CD14-positive monocyte (primary cell): ENCODE data around the gene PRTFDC1. TPM values are rescaled to one million over a fixed set of nuclear protein-coding genes. Genes with fewer than 3 reads are reported as not detected.

ENCODE experiments used
- DNase-seq, 3 donors: peaks; one replicate each; pipeline ENCODE4 v3.0.0-alpha.2; 2011 to 2022
- H2AFZ ChIP-seq: 2 replicates; pipeline ENCODE4 v1.6.0; 2012; ENCODE audit warnings: mild to moderate bottlenecking, low read depth, low read length, inconsistent platforms; ENCODE audit not compliant: insufficient read depth, poor library complexity, severe bottlenecking
- H3K27ac ChIP-seq, 2 donors: 1 replicate in 1 of 2; 2 replicates in 1 of 2; pipeline ENCODE4 v1.5.1; 2012 to 2013; ENCODE audit warnings: low read length in 2 of 2, control low read depth in 1 of 2, inconsistent platforms in 1 of 2, low read depth in 1 of 2, mild to moderate bottlenecking in 1 of 2
- H3K27me3 ChIP-seq, 2 donors: one replicate each; pipeline versions ENCODE4 v1.6.0 to v1.6.1; 2011 to 2013; ENCODE audit warnings: low read length in 2 of 2; ENCODE audit not compliant: control insufficient read depth in 2 of 2, insufficient read depth in 2 of 2
- H3K36me3 ChIP-seq, 2 donors: replicated peaks in 1 of 2; 1 replicate in 1 of 2; 2 replicates in 1 of 2; pipeline versions ENCODE4 v1.5.1 to v1.6.1; 2012 to 2013; ENCODE audit warnings: low read length in 2 of 2, control low read depth in 1 of 2, inconsistent platforms in 1 of 2, mild to moderate bottlenecking in 1 of 2; ENCODE audit not compliant: insufficient read depth in 2 of 2, control insufficient read depth in 1 of 2
- H3K4me1 ChIP-seq, 2 donors: 1 replicate in 1 of 2; 2 replicates in 1 of 2; pipeline versions ENCODE4 v1.5.1 to v1.6.1; 2012 to 2013; ENCODE audit warnings: low read length in 2 of 2, control low read depth in 1 of 2, inconsistent platforms in 1 of 2, mild to moderate bottlenecking in 1 of 2, moderate library complexity in 1 of 2; ENCODE audit not compliant: insufficient read depth in 2 of 2, control insufficient read depth in 1 of 2
- H3K4me2 ChIP-seq: replicated peaks from 2 replicates; pipeline ENCODE3; 2012; ENCODE audit warnings: low read length, moderate library complexity, mild to moderate bottlenecking; ENCODE audit not compliant: poor library complexity, severe bottlenecking; ENCODE audit errors: extremely low read depth
- H3K4me3 ChIP-seq, 3 experiments: fragments of 200-600 bp in 1 of 3; sonication (generic) in 1 of 3; replicated peaks in 1 of 3; 1 replicate in 2 of 3; 2 replicates in 1 of 3; pipeline ENCODE4 v1.5.1; 2011 to 2013; ENCODE audit warnings: low read length in 3 of 3, mild to moderate bottlenecking in 3 of 3, control low read depth in 2 of 3, low read depth in 2 of 3, inconsistent platforms in 1 of 3, moderate library complexity in 1 of 3
- H3K79me2 ChIP-seq: 2 replicates; pipeline ENCODE4 v1.6.0; 2012; ENCODE audit warnings: mild to moderate bottlenecking, control low read depth, inconsistent platforms, low read length, moderate library complexity; ENCODE audit not compliant: insufficient read depth
- H3K9ac ChIP-seq: 2 replicates; pipeline ENCODE4 v1.6.0; 2017; ENCODE audit warnings: low read length, mild to moderate bottlenecking; ENCODE audit not compliant: insufficient read depth, poor library complexity, severe bottlenecking
- H3K9me3 ChIP-seq, 2 donors: replicated peaks in 1 of 2; 1 replicate in 1 of 2; 2 replicates in 1 of 2; pipeline versions ENCODE4 v1.5.1 to v1.6.1; 2012 to 2013; ENCODE audit warnings: low read length in 2 of 2, control low read depth in 1 of 2; ENCODE audit not compliant: control insufficient read depth in 1 of 2, insufficient read depth in 1 of 2
- H4K20me1 ChIP-seq: 2 replicates; pipeline ENCODE4 v1.6.0; 2012; ENCODE audit warnings: mild to moderate bottlenecking, low read length, control low read depth, moderate library complexity; ENCODE audit not compliant: insufficient read depth
- H3K27ac Mint-ChIP-seq, 7 donors: one replicate each; pipeline ENCODE4 v1.8.0; 2020; ENCODE audit warnings: mild to moderate bottlenecking in 7 of 7, mixed read lengths in 7 of 7, moderate library complexity in 6 of 7, inconsistent platforms in 2 of 7
- H3K27me3 Mint-ChIP-seq, 3 donors: one replicate each; pipeline ENCODE4 v1.8.0; 2021 to 2022; ENCODE audit warnings: low read depth in 3 of 3, mild to moderate bottlenecking in 3 of 3, mixed read lengths in 3 of 3, moderate library complexity in 3 of 3, inconsistent platforms in 1 of 3
- H3K36me3 Mint-ChIP-seq, 2 donors: one replicate each; pipeline ENCODE4 v1.8.0; 2020; ENCODE audit warnings: mixed read lengths in 2 of 2, inconsistent platforms in 1 of 2, mild to moderate bottlenecking in 1 of 2
- H3K4me1 Mint-ChIP-seq: one replicate; pipeline ENCODE4 v1.8.0; 2020; ENCODE audit warnings: mild to moderate bottlenecking, mixed read lengths
- H3K4me3 Mint-ChIP-seq, 2 donors: one replicate each; pipeline ENCODE4 v1.8.0; 2020; ENCODE audit warnings: mild to moderate bottlenecking in 2 of 2, mixed read lengths in 2 of 2, moderate library complexity in 1 of 2
- H3K9me3 Mint-ChIP-seq, 7 donors: one replicate each; pipeline ENCODE4 v1.8.0; 2020 to 2022; ENCODE audit warnings: mixed read lengths in 7 of 7, mild to moderate bottlenecking in 6 of 7, moderate library complexity in 6 of 7, inconsistent platforms in 2 of 7
- CTCF ChIP-seq: fragments of 200-600 bp; IDR thresholded peaks from one replicate; pipeline ENCODE4 v1.8.0; 2022; ENCODE audit warnings: antibody characterized with exemption, mild to moderate bottlenecking
- WGBS: methylation state at CpG from one replicate; pipeline ENCODE4 v1.1.5; 2013; ENCODE audit warnings: missing lambda C conversion rate; ENCODE audit not compliant: insufficient coverage; 5-methylcytosine and 5-hydroxymethylcytosine counted together
- intact Hi-C, 2 donors: fragments of 100-400 bp; cut with micrococcal nuclease; formaldehyde crosslinking; loops; one replicate each; pipeline versions ENCODE4 v1.15.0 to v1.15.1; 2023
- polyA plus RNA-seq, 3 donors: library from polyadenylated mRNA; depleted of rRNA in 1 of 3; unstranded in 2 of 3; stranded (reverse) in 1 of 3; fragments of 300-500 nt in 2 of 3; fragments of >200 nt in 1 of 3; fragmentation: Illumina TruSeq in 2 of 3; gene quantifications; 1 replicate in 2 of 3; 2 replicates in 1 of 3; pipeline ENCODE4 v1.2.3, GENCODE V29; 2012 to 2021

The PRTFDC1 gene
- polyA plus RNA-seq, 3 donors: not detected

GRCh38 chr10:24959382-24959730, 7.0 kb upstream of the PRTFDC1 start:
- no peak overlapping the region for H3K9ac ChIP-seq
- Mint-ChIP-seq H3K27me3 (peaks cover 0 to 2% (median 0%) of the 10 kb centered on the region in 3 donors), H3K4me1 (no peaks in the 10 kb centered on the region), H3K4me3 (no peak overlapping the region), H3K27ac (peak overlapping the region in 1 of 7 donors; percentile 4), H3K36me3 (no peaks in the 10 kb centered on the region), H3K9me3 (peaks cover 0 to 4% (median 0%) of the 10 kb centered on the region in 7 donors)
- no peak for TF ChIP-seq CTCF
- H4K20me1 ChIP-seq: no peaks in the 10 kb centered on the region
- no peak overlapping the region for H3K4me2 ChIP-seq
- H3K27me3 ChIP-seq: no peaks in the 10 kb centered on the region
- no peaks in the 10 kb centered on the region for H3K9me3 ChIP-seq
- H3K4me3 ChIP-seq: no peak overlapping the region
- H3K4me1 ChIP-seq: no peaks in the 10 kb centered on the region
- H3K27ac ChIP-seq: no peak overlapping the region
- WGBS: no CpG with 5 or more reads among the region's 3 CpGs
- no peaks in the 10 kb centered on the region for H3K79me2 ChIP-seq
- no peaks in the 10 kb centered on the region for H3K36me3 ChIP-seq
- no peak overlapping the region for H2AFZ ChIP-seq
- DNase-seq: no peak
- intact Hi-C loops: loop anchor here in 1 of 2 donors (10.0 kb wide), 1 partner anchor 315 kb away; no protein-coding TSS in a partner anchor

- H3K4me3 Mint-ChIP-seq: no peak overlapping the region
- no peak for DNase-seq
- Histone ChIP-seq H3K9ac (no peak overlapping the region), H3K9me3 (no peaks in the 10 kb centered on the region), H3K4me1 (no peaks in the 10 kb centered on the region), H3K79me2 (no peaks in the 10 kb centered on the region), H2AFZ (no peak overlapping the region), H3K4me2 (no peak overlapping the region), H3K36me3 (no peaks in the 10 kb centered on the region), H3K4me3 (no peak overlapping the region), H4K20me1 (no peaks in the 10 kb centered on the region), H3K27ac (no peak overlapping the region), H3K27me3 (peaks cover 0 to under 1% of the 10 kb centered on the region in 2 donors)
- no peaks in the 10 kb centered on the region for H3K4me1 Mint-ChIP-seq
- intact Hi-C loops: loop anchor here in 1 of 2 donors (10.0 kb wide), 1 partner anchor 314 kb away; no protein-coding TSS in a partner anchor
- peaks cover 0 to 4% (median 0%) of the 10 kb centered on the region in 7 donors for H3K9me3 Mint-ChIP-seq
- H3K36me3 Mint-ChIP-seq: no peaks in the 10 kb centered on the region
- H3K27me3 Mint-ChIP-seq: peaks cover 1 to 3% (median 3%) of the 10 kb centered on the region in 3 donors
- WGBS: no CpG with 5 or more reads among the region's 5 CpGs
- no peak for TF ChIP-seq CTCF
- no peak overlapping the region for H3K27ac Mint-ChIP-seq
Observed at GRCh38 chr10:24958721-24959381, 6.4 kb upstream of the PRTFDC1 start.
